Heart left ventricle (tissue), 16 donors: ENCODE measurements around the gene ATP6V0C. TPM values are rescaled to one million over a fixed set of nuclear protein-coding genes. Genes with fewer than 3 reads are reported as not detected.
"Not testable (repeated sequence)": the region's sequence is repeated elsewhere in the genome, so short reads cannot be mapped to it uniquely, and the experiment has no call there.

Experiments
- ATAC-seq, 4 donors: fragments of 200-7000 bp; cut with Tn5 transposase; one replicate each; pipeline ENCODE4 v1.9.1; 2020 to 2022; ENCODE audit warnings: moderate library complexity in 4 of 4, mild to moderate bottlenecking in 3 of 4, moderate number of reproducible peaks in 1 of 4
- DNase-seq, 5 donors: peaks; one replicate each; pipeline ENCODE4 v3.0.0-alpha.2; 2020
- H3K27ac ChIP-seq, 12 donors: fragments of 200-600 bp; sonication (generic) in 4 of 12; one replicate each; pipeline versions ENCODE4 v1.5.0 to v1.8.0; 2016 to 2022; ENCODE audit warnings: mild to moderate bottlenecking in 2 of 12
- H3K27me3 ChIP-seq, 9 donors: fragments of 200-600 bp; sonication (generic) in 2 of 9; one replicate each; pipeline versions ENCODE4 v1.5.1 to v1.8.0; 2016 to 2022; ENCODE audit warnings: mild to moderate bottlenecking in 3 of 9
- H3K36me3 ChIP-seq, 9 donors: fragments of 200-600 bp; sonication (generic) in 2 of 9; one replicate each; pipeline versions ENCODE4 v1.5.0 to v1.8.0; 2018 to 2022; ENCODE audit warnings: mild to moderate bottlenecking in 2 of 9
- H3K4me1 ChIP-seq, 12 donors: fragments of 200-600 bp; sonication (generic) in 4 of 12; one replicate each; pipeline versions ENCODE4 v1.5.0 to v1.8.0; 2016 to 2022; ENCODE audit warnings: mild to moderate bottlenecking in 3 of 12
- H3K4me3 ChIP-seq, 12 donors: fragments of 200-600 bp; sonication (generic) in 4 of 12; one replicate each; pipeline versions ENCODE4 v1.5.0 to v1.8.0; 2017 to 2022; ENCODE audit warnings: mild to moderate bottlenecking in 9 of 12, moderate library complexity in 4 of 12
- H3K9me3 ChIP-seq, 12 donors: fragments of 200-600 bp; sonication (generic) in 4 of 12; one replicate each; pipeline versions ENCODE4 v1.5.0 to v1.8.0; 2016 to 2022; ENCODE audit warnings: mild to moderate bottlenecking in 1 of 12
- CTCF ChIP-seq, 12 donors: fragments of 200-600 bp; sonication (generic) in 4 of 12; IDR thresholded peaks; one replicate each; pipeline versions ENCODE4 v1.5.0 to v1.8.0; 2018 to 2022; ENCODE audit warnings: antibody characterized with exemption in 12 of 12, mild to moderate bottlenecking in 5 of 12
- POLR2A ChIP-seq, 2 donors: fragments of 450-650 bp; IDR thresholded peaks; one replicate each; pipeline ENCODE4 v1.6.1; 2017; ENCODE audit warnings: antibody characterized with exemption in 2 of 2, mild to moderate bottlenecking in 2 of 2, moderate library complexity in 2 of 2
- WGBS, 4 donors: extraction: QIAGEN DNeasy Blood & Tissue Kit in 2 of 4; methylation state at CpG; one replicate each; pipeline versions ENCODE4 v1.1.5 to v1.1.7; 2013 to 2018; 5-methylcytosine and 5-hydroxymethylcytosine counted together
- intact Hi-C, 10 donors: fragments of 100-400 bp; cut with DNase I; formaldehyde crosslinking; loops; one replicate each; pipeline versions ENCODE4 v1.11.1 to v1.14.2; 2022
- polyA plus RNA-seq, 2 donors: library from polyadenylated mRNA; stranded (reverse); fragments of 200-250 nt; gene quantifications; one replicate each; pipeline ENCODE4 v1.2.3, GENCODE V29; 2013
- total RNA-seq, 9 donors: library from RNA; depleted of rRNA in 2 of 9; stranded (reverse); fragments of >200 nt in 2 of 9; fragmentation: NEBNext Ultra II Directional in 3 of 9; extraction: Animal tissue kit (Norgen Biotek cat#: 25700) in 3 of 9; gene quantifications; one replicate each; pipeline versions ENCODE4 v1.1.0 to v1.2.4, GENCODE V29; 2016 to 2023
- donor health status: ischemic (EF 13 %, LVEDD 7.1; RV severe dilation, severe dysfunction).
- donor health status: healthy with polysubstance abuse.
- donor health status: DM: no; HTN: yes; CAD: no.
- donor health status: DM: no; HTN: no; CAD: no.
- donor health status: ischemic (EF 25% LVEDD 6.9; RV normal size, moderate dysfunction).
- donor health status: ischemic (EF 25% LVEDD 5.7; RV mildly dilated, moderate dysfunction).
- donor health status: healthy.
- donor health status: DM: yes; HTN: yes; CAD: no.
- donor health status: ischemic (EF 35%, LVEDD 5.7; RV mildly dilated, moderate dysfunction).
- donor health status: nonischemic (EF 11% LVEDD 7.7; RV severe dilation, severe dysfunction).
- donor health status: DM: yes; HTN: yes; CAD: no.
- donor health status: PGD.
- donor health status: ischemic (EF 29% LVEDD 5.4; RV normal size, mild dysfunction).
- donor health status: nonischemic (EF 23%, LVEDD 6.1; RV moderate dilation, normal function).

The ATP6V0C gene
- total and polyA plus RNA-seq, 11 donors = 61.6 to 232 (median 132) TPM

- no peaks in the 10 kb centered on the region for H3K9me3 ChIP-seq
- peak in 2 of 5 donors; percentile 28 to 54 for DNase-seq
- WGBS, 4 donors = 69 to 81% (median 77%) methylated on average over 9 of the region's 9 CpGs
Measured at GRCh38 chr16:2535625-2536013, 21.9 kb downstream of the ATP6V0C start.

GRCh38 chr16:2537451-2538379 lies 24.0 kb downstream of the ATP6V0C start, which contains the start of gene PDPK1:
Gene PDPK1, plus strand, starts transcription at chr16:2538021. Its CDS starts 92 bp downstream, at chr16:2538113.
- no peaks in the 10 kb centered on the region for H3K9me3 ChIP-seq
- DNase-seq = peak; percentile 95 to 98 (median 96)
- H3K27ac ChIP-seq = peak within 1 kb of the TSS; percentile 70 to 95 (median 91)
- WGBS, 4 donors = 0 to 1% (median 1%) methylated on average over 14 to 126 of the region's 126 CpGs
- ATAC-seq = peak; percentile 90 to 96 (median 94)
- TF ChIP-seq CTCF (IDR thresholded peaks at IDR 0.05) = no peak
- TF ChIP-seq POLR2A (IDR thresholded peaks at IDR 0.05) = peak in 1 of 2 donors; percentile 50
- H3K27me3 ChIP-seq = no peaks in the 10 kb centered on the region
- intact Hi-C loops = loop anchor here in 1 of 10 donors (1.0 to 2.0 kb wide), 2 partner anchors 19 to 23 kb away; no protein-coding TSS in a partner anchor
- H3K4me1 ChIP-seq = peaks cover 4 to 61% (median 36%) of the 10 kb centered on the region in 12 donors
- H3K36me3 ChIP-seq = peaks cover 0 to 8% (median 0%) of the 10 kb centered on the region in 9 donors
- H3K4me3 ChIP-seq = peak within 1 kb of the TSS; percentile 64 to 93 (median 79)

More at GRCh38 chr16:2535625-2536013, 21.9 kb downstream of the ATP6V0C start:
- intact Hi-C loops = loop anchor here in 1 of 10 donors (2.0 kb wide), 1 partner anchor 17 kb away; no protein-coding TSS in a partner anchor
- ATAC-seq = no peak
- Histone ChIP-seq H3K4me1 (peaks cover 4 to 65% (median 35%) of the 10 kb centered on the region in 12 donors), H3K27me3 (no peaks in the 10 kb centered on the region), H3K36me3 (peaks cover 0 to 4% (median 0%) of the 10 kb centered on the region in 9 donors), H3K27ac (peak overlapping the region in 3 of 12 donors; percentile 24 to 93 (median 45)), H3K4me3 (no peak overlapping the region)
- TF ChIP-seq CTCF (IDR thresholded peaks at IDR 0.05) = no peak
- TF ChIP-seq POLR2A (IDR thresholded peaks at IDR 0.05) = no peak

GRCh38 chr16:2539192-2539844 lies 25.6 kb downstream of the ATP6V0C start:
- intact Hi-C loops, ATAC-seq, H3K36me3 ChIP-seq, H3K27me3 ChIP-seq, H3K9me3 ChIP-seq: not testable (repeated sequence)
- WGBS, 4 donors = 82 to 88% (median 86%) methylated on average over 24 of the region's 24 CpGs
- peak in 2 of 5 donors; percentile 9 to 22 for DNase-seq
- H3K4me1 ChIP-seq = peaks cover 4 to 49% (median 34%) of the 10 kb centered on the region in 12 donors
- H3K27ac ChIP-seq = peak overlapping the region in 1 of 12 donors; percentile 19
- peak overlapping the region in 8 of 12 donors; percentile 53 to 85 (median 76) for H3K4me3 ChIP-seq

- H3K36me3 ChIP-seq, ATAC-seq, H3K9me3 ChIP-seq, H3K27ac ChIP-seq, intact Hi-C loops, H3K27me3 ChIP-seq: not testable (repeated sequence)
- DNase-seq = peak in 3 of 5 donors; percentile 32 to 47 (median 38)
- 45 to 55% (median 51%) methylated on average over 10 to 14 of the region's 14 CpGs for WGBS, 4 donors
- TF ChIP-seq CTCF (IDR thresholded peaks at IDR 0.05) = peak in 11 of 12 donors; percentile 19 to 56 (median 37)
- Histone ChIP-seq H3K4me1 (peaks cover 4 to 49% (median 34%) of the 10 kb centered on the region in 12 donors), H3K4me3 (peak overlapping the region in 1 of 12 donors; percentile 74)
Measured at GRCh38 chr16:2539845-2540458, 26.2 kb downstream of the ATP6V0C start.

GRCh38 chr16:2540912-2541311 lies 27.2 kb downstream of the ATP6V0C start:
- intact Hi-C loops, H3K27me3 ChIP-seq, ATAC-seq, H3K4me3 ChIP-seq, H3K9me3 ChIP-seq, DNase-seq, H3K27ac ChIP-seq, H3K36me3 ChIP-seq: not testable (repeated sequence)
- 62 to 75% (median 68%) methylated on average over 3 to 4 of the region's 4 CpGs for WGBS, 4 donors
- H3K4me1 ChIP-seq = peaks cover 4 to 51% (median 35%) of the 10 kb centered on the region in 12 donors

- H3K27ac ChIP-seq, intact Hi-C loops, H3K4me3 ChIP-seq, H3K27me3 ChIP-seq, H3K9me3 ChIP-seq, ATAC-seq, H3K36me3 ChIP-seq, DNase-seq: not testable (repeated sequence)
- WGBS, 4 donors = 47 to 61% (median 55%) methylated on average over 4 to 6 of the region's 6 CpGs
- peaks cover 4 to 56% (median 34%) of the 10 kb centered on the region in 12 donors for H3K4me1 ChIP-seq
Measured at GRCh38 chr16:2541409-2541808, 27.7 kb downstream of the ATP6V0C start.

- H3K27ac ChIP-seq, DNase-seq, H3K9me3 ChIP-seq, ATAC-seq, intact Hi-C loops, H3K4me3 ChIP-seq, H3K27me3 ChIP-seq, H3K36me3 ChIP-seq: not testable (repeated sequence)
- H3K4me1 ChIP-seq = peaks cover 4 to 46% (median 26%) of the 10 kb centered on the region in 12 donors
- 84 to 90% (median 88%) methylated on average over 14 of the region's 14 CpGs for WGBS, 4 donors
Measured at GRCh38 chr16:2543771-2544170, 30.0 kb downstream of the ATP6V0C start.
